Measurements from ENCODE around the gene FKBP2.
A peak's percentile ranks its signal among the peaks of the same experiment; 100 is the strongest.

FKBP2 gene

GRCh38 chr11:64206457-64207255, 34.2 kb upstream of the FKBP2 start, which contains the start of gene FERMT3:
TSS of gene FERMT3 (plus strand) at chr11:64206721. CDS start at chr11:64207365, 644 bp downstream.
- Histone ChIP-seq H4K20me1 (peaks cover 62% of the 10 kb centered on the region), H3K4me1 (peaks cover 61% of the 10 kb centered on the region), H3K9ac (peak within 1 kb of the TSS; percentile 98), H3K9me3 (no peaks in the 10 kb centered on the region), H3K36me3 (peaks cover 39% of the 10 kb centered on the region), H3K27ac (peak within 1 kb of the TSS; percentile 99), H3K4me2 (peak within 1 kb of the TSS; percentile 97), H3K4me3 (peak within 1 kb of the TSS; percentile 94), H3K27me3 (no peaks in the 10 kb centered on the region)
- no peak for TF ChIP-seq Cebpa-rat (IDR thresholded peaks at IDR 0.05)

- Histone ChIP-seq H3K4me1 (peaks cover 69% of the 10 kb centered on the region), H3K9ac (peak overlapping the region; percentile 98)
These were observed 33.4 kb upstream of the FKBP2 start for GRCh38 chr11:64207256-64208085.

GRCh38 chr11:64208086-64208795, 32.7 kb upstream of the FKBP2 start:
- Histone ChIP-seq H3K4me1 (peaks cover 77% of the 10 kb centered on the region), H3K4me2 (peak overlapping the region; percentile 97), H3K9me3 (no peaks in the 10 kb centered on the region), H3K4me3 (peak overlapping the region; percentile 94), H3K36me3 (peaks cover 54% of the 10 kb centered on the region), H3K27me3 (no peaks in the 10 kb centered on the region), H4K20me1 (peaks cover 56% of the 10 kb centered on the region), H3K27ac (peak overlapping the region; percentile 99), H3K9ac (peak overlapping the region; percentile 98)
- no peak for TF ChIP-seq Cebpa-rat (IDR thresholded peaks at IDR 0.05)

More at GRCh38 chr11:64207256-64208085, 33.4 kb upstream of the FKBP2 start:
- peak overlapping the region; percentile 99 for H3K27ac ChIP-seq
- no peaks in the 10 kb centered on the region for H3K27me3 ChIP-seq
- no peak for TF ChIP-seq Cebpa-rat (IDR thresholded peaks at IDR 0.05)
- peaks cover 62% of the 10 kb centered on the region for H4K20me1 ChIP-seq
- H3K4me3 ChIP-seq: peak overlapping the region; percentile 94
- H3K4me2 ChIP-seq: peak overlapping the region; percentile 97
- H3K36me3 ChIP-seq: peaks cover 47% of the 10 kb centered on the region
- H3K9me3 ChIP-seq: no peaks in the 10 kb centered on the region

GRCh38 chr11:64208796-64209562, 31.9 kb upstream of the FKBP2 start:
- TF ChIP-seq Cebpa-rat (IDR thresholded peaks at IDR 0.05): no peak
- H3K9ac ChIP-seq: peak overlapping the region; percentile 98
- peak overlapping the region; percentile 94 for H3K4me3 ChIP-seq
- H3K36me3 ChIP-seq: peaks cover 59% of the 10 kb centered on the region
- peak overlapping the region; percentile 97 for H3K4me2 ChIP-seq
- peaks cover 79% of the 10 kb centered on the region for H3K4me1 ChIP-seq
- no peaks in the 10 kb centered on the region for H3K9me3 ChIP-seq
- H3K27ac ChIP-seq: peak overlapping the region; percentile 99
- H3K27me3 ChIP-seq: no peaks in the 10 kb centered on the region
- H4K20me1 ChIP-seq: peaks cover 53% of the 10 kb centered on the region

GRCh38 chr11:64209563-64209843, 31.4 kb upstream of the FKBP2 start:
- peak overlapping the region; percentile 99 for H3K27ac ChIP-seq
- H3K4me1 ChIP-seq: peaks cover 79% of the 10 kb centered on the region
- peak overlapping the region; percentile 97 for H3K4me2 ChIP-seq
- H3K36me3 ChIP-seq: peaks cover 64% of the 10 kb centered on the region
- peak overlapping the region; percentile 94 for H3K4me3 ChIP-seq
- no peak for TF ChIP-seq Cebpa-rat (IDR thresholded peaks at IDR 0.05)
- H3K9ac ChIP-seq: peak overlapping the region; percentile 98
- no peaks in the 10 kb centered on the region for H3K9me3 ChIP-seq
- H3K27me3 ChIP-seq: no peaks in the 10 kb centered on the region
- peaks cover 49% of the 10 kb centered on the region for H4K20me1 ChIP-seq

- H3K9me3 ChIP-seq: no peaks in the 10 kb centered on the region
- peaks cover 79% of the 10 kb centered on the region for H3K4me1 ChIP-seq
- H3K4me3 ChIP-seq: no peak overlapping the region
- peak overlapping the region; percentile 26; the same call in 1 of the 2 replicates for H3K27ac ChIP-seq
- H3K36me3 ChIP-seq: peaks cover 65% of the 10 kb centered on the region
- no peak for TF ChIP-seq Cebpa-rat (IDR thresholded peaks at IDR 0.05)
- H3K4me2 ChIP-seq: peak overlapping the region; percentile 97
- H3K27me3 ChIP-seq: no peaks in the 10 kb centered on the region
- H3K9ac ChIP-seq: peak overlapping the region; percentile 18; the same call in 1 of the 2 replicates
- H4K20me1 ChIP-seq: peaks cover 49% of the 10 kb centered on the region
These were observed 30.4 kb upstream of the FKBP2 start for GRCh38 chr11:64210301-64211020.

GRCh38 chr11:64211181-64211872, 29.6 kb upstream of the FKBP2 start:
- Histone ChIP-seq H3K9ac (no peak overlapping the region), H3K27ac (0 out of 2 replicates have a peak overlapping the region, but pooled peaks have one; percentile 16), H3K9me3 (no peaks in the 10 kb centered on the region), H3K4me2 (0 out of 2 replicates have a peak overlapping the region, but pooled peaks have one; percentile 74), H3K4me1 (peaks cover 79% of the 10 kb centered on the region), H3K27me3 (no peaks in the 10 kb centered on the region), H3K4me3 (no peak overlapping the region), H3K36me3 (peaks cover 65% of the 10 kb centered on the region), H4K20me1 (peaks cover 49% of the 10 kb centered on the region)
- TF ChIP-seq Cebpa-rat (IDR thresholded peaks at IDR 0.05): no peak

GRCh38 chr11:64216879-64217278, 24.0 kb upstream of the FKBP2 start:
- TF ChIP-seq Cebpa-rat (IDR thresholded peaks at IDR 0.05): no peak
- peaks cover 75% of the 10 kb centered on the region for H3K4me1 ChIP-seq
- no peaks in the 10 kb centered on the region for H3K27me3 ChIP-seq
- no peak overlapping the region for H3K27ac ChIP-seq
- no peaks in the 10 kb centered on the region for H3K9me3 ChIP-seq
- H3K36me3 ChIP-seq: peaks cover 81% of the 10 kb centered on the region
- H3K4me2 ChIP-seq: peak overlapping the region; percentile 52
- no peak overlapping the region for H3K9ac ChIP-seq
- H4K20me1 ChIP-seq: peaks cover 57% of the 10 kb centered on the region
- no peak overlapping the region for H3K4me3 ChIP-seq

Data from BLaER1 (cell line).